ENCODE results near the gene DEPDC1.
A peak's percentile ranks its signal among the peaks of the same experiment; 100 is the strongest.

The DEPDC1 gene

DNA sequence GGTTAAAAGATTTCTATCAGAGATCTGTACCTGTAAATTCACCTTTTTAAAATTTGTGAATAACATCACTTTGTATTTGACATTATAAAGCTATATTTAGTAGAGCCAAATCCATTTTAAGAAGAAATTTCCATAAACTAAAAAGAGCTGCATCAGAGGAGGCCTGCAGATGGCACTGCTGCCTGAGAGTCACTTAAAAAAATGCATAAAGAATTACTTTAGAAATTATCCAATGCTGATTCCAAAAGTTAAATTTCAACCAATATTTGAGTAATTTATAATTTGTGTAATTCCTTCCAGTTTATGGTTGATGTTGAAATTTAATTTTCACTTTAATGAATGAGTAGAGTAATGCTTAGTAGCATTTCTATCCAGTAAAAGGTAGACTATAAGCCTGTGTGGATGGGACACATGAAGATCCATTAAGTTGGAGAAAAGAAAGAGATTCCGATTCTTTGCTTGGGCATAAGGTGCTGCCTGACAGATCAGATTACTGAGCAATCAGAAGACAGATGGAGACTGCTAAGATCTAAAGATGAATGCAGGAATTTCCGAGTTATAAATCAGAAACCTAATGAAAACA is 26.4 kb downstream of the DEPDC1 start:
- no peak for DNase-seq

DNA sequence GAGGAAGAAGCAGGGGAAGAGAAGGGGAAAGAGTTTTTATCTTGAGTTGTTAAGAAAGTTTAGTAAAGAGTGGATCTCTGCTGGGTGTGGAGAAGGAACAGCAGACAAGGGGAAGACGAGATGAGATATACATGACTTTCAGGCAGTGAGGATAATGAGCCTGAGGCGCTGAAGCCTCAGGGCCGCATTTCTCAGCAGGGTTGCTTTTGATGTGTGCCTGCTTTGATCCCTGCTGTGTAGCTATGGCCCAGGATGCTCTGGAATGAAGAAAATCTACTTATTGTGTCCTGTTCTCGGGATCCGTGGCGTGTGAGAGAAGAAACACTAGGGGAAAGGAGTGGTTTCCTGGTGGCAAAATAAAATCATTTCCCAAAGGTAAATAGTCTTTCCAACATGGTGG is 32.0 kb downstream of the DEPDC1 start:
- no peak for DNase-seq

GRCh38 chr1:68460935-68461334 is 35.9 kb downstream of the DEPDC1 start:
- DNase-seq: no peak

DNA sequence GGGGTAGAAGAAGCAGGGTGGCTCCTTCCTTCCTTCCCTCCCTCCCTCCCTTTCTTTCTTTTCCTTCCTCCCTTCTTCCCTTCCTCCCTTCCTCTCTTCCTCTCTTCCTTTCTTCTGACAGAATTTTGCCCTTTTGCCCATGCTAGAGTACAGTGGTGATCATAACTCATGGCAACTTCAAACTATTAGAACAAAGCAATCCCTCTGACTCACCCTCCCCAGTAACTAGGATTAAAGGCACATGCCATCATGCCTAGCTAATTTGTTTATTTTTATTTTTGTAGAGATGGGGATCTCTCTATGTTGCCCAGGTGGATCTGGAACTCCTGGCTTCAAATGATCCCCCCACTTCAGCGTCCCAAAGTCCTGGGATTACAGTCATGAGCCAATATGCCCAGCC is 37.1 kb downstream of the DEPDC1 start:
- no peak for DNase-seq

DNA sequence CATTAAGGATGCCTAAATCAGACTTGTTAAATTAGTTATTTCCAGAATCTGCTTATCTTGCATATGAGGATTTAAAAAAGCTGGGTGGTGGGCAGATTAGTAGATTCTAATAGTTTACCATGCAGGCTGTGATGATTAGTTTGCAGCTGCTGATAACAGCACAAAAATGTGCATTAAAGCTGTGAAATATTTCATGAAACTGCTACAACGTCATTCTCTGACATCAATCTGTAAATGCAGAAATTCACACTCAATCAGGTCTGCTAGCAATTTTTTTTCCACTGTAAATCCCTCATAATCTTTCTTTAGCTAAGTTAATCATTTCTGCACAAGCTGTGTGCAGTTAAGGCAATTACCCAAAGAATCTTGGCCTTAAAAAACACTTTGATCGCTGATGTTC is 37.8 kb downstream of the DEPDC1 start:
- DNase-seq: no peak

- DNase-seq: no peak
Observed at GRCh38 chr1:68456202-68456601, 40.7 kb downstream of the DEPDC1 start.

DNA sequence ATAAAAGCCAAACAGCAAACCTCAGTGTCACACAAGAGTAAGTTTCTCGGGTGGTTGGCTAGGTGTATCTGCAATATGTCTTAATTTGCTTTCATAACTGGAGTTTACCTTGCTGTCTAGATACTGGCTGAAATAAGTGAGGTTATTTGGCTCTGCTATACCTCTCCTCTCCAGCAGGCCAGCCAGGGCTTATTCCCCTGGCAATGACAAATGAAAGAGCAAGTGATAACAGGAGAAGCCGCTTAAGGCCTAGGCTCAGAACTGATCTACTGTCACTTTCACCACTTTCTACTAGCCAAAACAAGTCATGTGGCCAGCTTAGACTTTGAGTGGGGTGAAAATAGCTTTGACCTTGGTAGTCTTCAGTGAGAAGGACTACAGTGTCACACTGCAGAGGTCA is 42.3 kb downstream of the DEPDC1 start:
- no peak for DNase-seq

- DNase-seq: no peak
Observed at GRCh38 chr1:68453060-68453670, 43.7 kb downstream of the DEPDC1 start.

DNA sequence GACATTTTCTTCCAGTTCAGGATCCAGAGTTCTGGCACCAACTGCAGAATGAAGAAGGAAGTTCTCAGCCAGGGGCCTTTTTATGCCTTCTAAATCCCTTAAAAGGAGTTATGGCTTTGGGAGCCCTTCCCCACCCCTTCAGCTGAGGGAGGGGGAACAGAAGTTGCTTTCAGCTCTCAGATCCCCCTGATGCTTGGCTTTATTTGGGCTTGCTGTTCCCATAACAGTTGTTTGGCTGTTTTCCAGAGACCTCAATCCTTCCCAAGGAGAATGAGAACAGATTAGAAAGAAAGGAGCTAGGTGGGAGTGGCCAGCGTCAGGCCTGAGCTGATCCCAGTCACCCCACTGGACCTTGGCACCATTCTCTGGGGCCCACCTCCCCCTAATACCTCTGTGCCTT is 47.0 kb downstream of the DEPDC1 start, which contains the start of gene RPE65:
Gene RPE65 (minus strand): TSS at position 54 of the 400 bp plus-strand sequence. CDS start 49 bp downstream, at position 5.
- DNase-seq: no peak

GRCh38 chr1:68448365-68448764 is 48.5 kb downstream of the DEPDC1 start:
- DNase-seq: no peak

DNA sequence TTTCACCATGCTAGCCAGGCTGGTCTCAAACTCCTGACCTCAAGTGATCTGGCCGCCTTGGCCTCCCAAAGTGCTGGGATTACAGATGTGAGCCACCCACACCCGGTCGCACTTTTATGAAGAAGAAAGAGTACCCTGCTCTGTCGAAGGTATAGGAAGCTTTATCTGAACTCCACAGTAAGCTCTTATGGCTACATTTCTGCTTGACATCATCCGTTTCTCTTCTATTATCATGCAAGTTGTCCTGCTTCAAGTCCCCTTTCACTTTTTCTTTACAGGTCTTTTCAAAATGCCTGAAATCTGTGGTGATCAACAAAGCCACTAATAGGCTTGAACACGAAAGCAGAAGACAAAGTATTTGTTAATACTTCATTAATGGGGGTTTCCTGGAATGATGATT is 51.2 kb downstream of the DEPDC1 start:
- no peak for DNase-seq

- DNase-seq: peak; percentile 2
Observed at GRCh38 chr1:68442822-68443556, 53.9 kb downstream of the DEPDC1 start.

- DNase-seq: no peak
Observed at GRCh38 chr1:68442006-68442405, 54.9 kb downstream of the DEPDC1 start.

DNA sequence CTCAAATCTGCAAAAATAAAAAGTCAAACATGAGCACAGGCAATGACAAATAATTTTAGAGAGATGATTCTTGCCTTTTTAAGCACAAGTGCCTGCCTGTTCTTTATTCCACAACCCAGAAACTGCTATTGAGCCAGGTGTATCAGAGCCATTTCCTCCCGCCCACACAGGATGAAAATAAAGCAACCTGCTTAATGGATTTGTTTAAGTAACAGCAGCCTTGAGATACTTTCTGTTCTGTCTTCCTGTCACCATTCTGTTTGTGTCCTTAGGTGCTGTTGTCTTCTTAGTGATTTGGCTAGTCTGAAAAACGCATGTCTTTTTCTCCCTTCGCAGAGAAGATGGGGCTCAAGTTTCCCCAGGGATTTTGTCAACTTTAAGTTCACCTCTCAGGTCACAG is 58.6 kb downstream of the DEPDC1 start:
- no peak for DNase-seq

- DNase-seq: no peak
Observed at GRCh38 chr1:68433395-68433794, 63.5 kb downstream of the DEPDC1 start.

- no peak for DNase-seq
Observed at GRCh38 chr1:68431076-68431475, 65.8 kb downstream of the DEPDC1 start.

DNA sequence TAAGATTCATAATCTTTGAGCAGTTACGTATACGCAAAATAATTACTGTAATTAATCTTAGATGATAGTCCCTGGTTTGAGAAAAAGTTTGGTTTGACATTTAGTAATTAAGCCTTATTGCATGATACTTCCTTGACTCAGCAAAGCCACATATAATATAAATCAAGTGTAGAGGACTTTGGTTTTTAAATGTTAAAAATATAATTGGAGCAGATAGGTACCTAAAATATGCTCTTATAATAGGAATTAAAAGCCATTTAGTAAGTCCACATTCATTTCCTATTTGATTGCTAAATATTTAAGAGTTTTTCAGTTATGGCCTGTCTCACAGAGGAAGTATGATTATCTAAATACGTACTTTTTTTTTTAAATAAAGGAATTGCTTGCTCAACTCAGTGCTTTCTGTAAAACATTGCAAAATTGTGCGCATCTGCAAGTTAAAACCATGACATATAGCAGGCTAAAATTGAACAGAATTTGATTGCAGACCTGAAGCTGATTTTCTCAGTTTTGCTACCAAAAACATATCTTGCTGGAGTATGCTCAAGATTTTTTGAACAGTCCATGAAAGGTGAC is 67.6 kb downstream of the DEPDC1 start:
- DNase-seq: no peak

- no peak for DNase-seq
Observed at GRCh38 chr1:68426594-68426993, 70.3 kb downstream of the DEPDC1 start.
